NCI-H446 (cell line): ENCODE results near the gene TRIM64.
"Not testable (repeated sequence)": the region's sequence is repeated elsewhere in the genome, so short reads cannot be mapped to it uniquely, and the experiment has no call there.

Experiments
- DNase-seq, 2 experiments: peaks; one replicate each; lab custom pipeline; 2025; lab: John Stamatoyannopoulos, UW

The TRIM64 gene

GRCh38 chr11:89965737-89966136 lies at the start of gene TRIM64:
Gene TRIM64, plus strand, starts transcription at chr11:89966037. Its CDS starts 2,467 bp downstream, at chr11:89968504.
- DNase-seq = not testable (repeated sequence)

- DNase-seq = no peak
These were observed 43.6 kb upstream of the TRIM64 start, which contains the start of gene TRIM49D1 for GRCh38 chr11:89922195-89922660. Gene TRIM49D1, minus strand, starts transcription at chr11:89922245. Its CDS starts 4,535 bp downstream, at chr11:89917710.

GRCh38 chr11:89923764-89924163 lies 42.1 kb upstream of the TRIM64 start, which contains the start of gene TRIM49D2:
Gene TRIM49D2, plus strand, starts transcription at chr11:89924064. Its CDS starts 2,698 bp downstream, at chr11:89926762.
- not testable (repeated sequence) for DNase-seq

- DNase-seq = not testable (repeated sequence)
These were observed 5.0 kb upstream of the TRIM64 start for GRCh38 chr11:89960833-89961232.
